IMR-90 (cell line): ENCODE data around the gene DBH. TPM values are rescaled to one million over a fixed set of nuclear protein-coding genes. Genes with fewer than 3 reads are reported as not detected.

ENCODE experiments used
- ATAC-seq: fragments of 200-7000 bp; cut with Tn5 transposase; 2 replicates; pipeline ENCODE4 v1.9.1; 2020; ENCODE audit warnings: low read depth, mild to moderate bottlenecking, moderate library complexity
- BruUV-seq: library from RNA; stranded (reverse); fragments of 400-500 nt; replicated peaks from 2 replicates; lab custom pipeline; 2021; lab: Mats Ljungman, UMichigan
- CTCF ChIA-PET: fragments of 300-600 bp; formaldehyde crosslinking; extraction: SDS; loops from one replicate; lab custom pipeline; 2021; ENCODE audit warnings: antibody characterized with exemption; lab: Yijun Ruan, JAX
- POLR2A ChIA-PET: fragments of 300-600 bp; sonication (Branson Sonifier 250); formaldehyde crosslinking; loops from one replicate; lab custom pipeline; 2022; ENCODE audit warnings: antibody characterized with exemption; ENCODE audit not compliant: unreplicated experiment; lab: Charles Lee
- DNase-seq: peaks from one replicate; pipeline ENCODE4 v3.0.0; 2013
- H2AFZ ChIP-seq: replicated peaks from 2 replicates; pipeline ENCODE3; 2013; ENCODE audit warnings: low read length, mild to moderate bottlenecking; ENCODE audit not compliant: poor library complexity
- H2AK5ac ChIP-seq: 2 replicates; pipeline ENCODE4 v1.6.1; 2013; ENCODE audit warnings: low read depth, low read length, inconsistent platforms
- H2AK9ac ChIP-seq: replicated peaks from 2 replicates; pipeline ENCODE3; 2013; ENCODE audit warnings: mild to moderate bottlenecking, low read depth, low read length, moderate library complexity; ENCODE audit not compliant: poor library complexity
- H2BK120ac ChIP-seq: 2 replicates; pipeline ENCODE4 v1.6.1; 2013; ENCODE audit warnings: low read depth, low read length, inconsistent platforms
- H2BK15ac ChIP-seq: 3 replicates; pipeline ENCODE4 v1.6.1; 2013; ENCODE audit warnings: low read depth, low read length, inconsistent platforms
- H2BK20ac ChIP-seq: 2 replicates; pipeline ENCODE4 v1.6.1; 2013; ENCODE audit warnings: low read depth, mild to moderate bottlenecking, inconsistent platforms, low read length, moderate library complexity
- H2BK5ac ChIP-seq: 2 replicates; pipeline ENCODE4 v1.6.1; 2013; ENCODE audit warnings: mild to moderate bottlenecking, low read depth, low read length, inconsistent platforms; ENCODE audit not compliant: poor library complexity, severe bottlenecking
- H3K14ac ChIP-seq: replicated peaks from 2 replicates; pipeline ENCODE4 v1.6.1; 2013; ENCODE audit warnings: low read depth, low read length, inconsistent platforms
- H3K18ac ChIP-seq: 2 replicates; pipeline ENCODE4 v1.6.1; 2013; ENCODE audit warnings: low read depth, low read length, control low read depth
- H3K23ac ChIP-seq: 2 replicates; pipeline ENCODE4 v1.6.1; 2013; ENCODE audit warnings: low read depth, low read length, inconsistent platforms
- H3K27ac ChIP-seq: 2 replicates; pipeline ENCODE4 v1.5.1; 2013; ENCODE audit warnings: mild to moderate bottlenecking, control low read depth, low read length; ENCODE audit not compliant: insufficient read depth
- H3K27me3 ChIP-seq: 2 replicates; pipeline ENCODE4 v1.6.1; 2013; ENCODE audit warnings: low read length; ENCODE audit not compliant: control insufficient read depth, insufficient read depth
- H3K36me3 ChIP-seq: 2 replicates; pipeline ENCODE4 v1.6.1; 2013; ENCODE audit warnings: low read length, mixed read lengths; ENCODE audit not compliant: control insufficient read depth, insufficient read depth
- H3K4ac ChIP-seq: 2 replicates; pipeline ENCODE4 v1.6.1; 2013; ENCODE audit warnings: low read depth, low read length, inconsistent platforms
- H3K4me1 ChIP-seq: 2 replicates; pipeline ENCODE4 v1.6.1; 2013; ENCODE audit warnings: low read length, mixed read lengths; ENCODE audit not compliant: control insufficient read depth, insufficient read depth
- H3K4me2 ChIP-seq: 2 replicates; pipeline ENCODE4 v1.6.1; 2013; ENCODE audit warnings: low read depth, mild to moderate bottlenecking, control low read depth, low read length, moderate library complexity
- H3K4me3 ChIP-seq: 2 replicates; pipeline ENCODE4 v1.5.1; 2013; ENCODE audit warnings: low read depth, mild to moderate bottlenecking, control low read depth, low read length, moderate library complexity; ENCODE audit not compliant: insufficient read depth
- H3K56ac ChIP-seq: 2 replicates; pipeline ENCODE4 v1.6.1; 2013; ENCODE audit warnings: low read length, inconsistent platforms; ENCODE audit not compliant: insufficient read depth; ENCODE audit errors: extremely low read depth
- H3K79me1 ChIP-seq, 2 experiments: 2 replicates each; pipeline ENCODE4 v1.6.1; 2013; ENCODE audit warnings: low read length in 2 of 2, inconsistent platforms in 1 of 2, low read depth in 1 of 2
- H3K9ac ChIP-seq: 2 replicates; pipeline ENCODE4 v1.6.1; 2013; ENCODE audit warnings: low read depth, low read length, control low read depth
- H3K9me1 ChIP-seq: 2 replicates; pipeline ENCODE4 v1.6.1; 2013; ENCODE audit warnings: low read length, inconsistent platforms; ENCODE audit not compliant: insufficient read depth
- H3K9me3 ChIP-seq: 2 replicates; pipeline ENCODE4 v1.6.1; 2013; ENCODE audit warnings: low read length; ENCODE audit not compliant: control insufficient read depth, insufficient read depth
- H4K20me1 ChIP-seq: 2 replicates; pipeline ENCODE4 v1.6.1; 2013; ENCODE audit warnings: low read length, inconsistent platforms; ENCODE audit not compliant: insufficient read depth
- H4K5ac ChIP-seq: 2 replicates; pipeline ENCODE4 v1.6.1; 2013; ENCODE audit warnings: mild to moderate bottlenecking, low read depth, low read length, control low read depth
- H4K8ac ChIP-seq, 2 experiments: 2 replicates each; pipeline ENCODE4 v1.6.1; 2013; ENCODE audit warnings: low read depth in 2 of 2, low read length in 2 of 2, control low read depth in 1 of 2, inconsistent platforms in 1 of 2
- H4K91ac ChIP-seq: 2 replicates; pipeline ENCODE4 v1.6.1; 2013; ENCODE audit warnings: low read depth, low read length, inconsistent platforms; ENCODE audit not compliant: insufficient read depth
- RAD21 ChIP-seq: IDR thresholded peaks from 2 replicates; pipeline ENCODE4 v1.6.1; 2012; ENCODE audit warnings: low read length, improper control_type of control experiment
- RCOR1 ChIP-seq: IDR thresholded peaks from 2 replicates; pipeline ENCODE4 v1.6.1; 2012; ENCODE audit warnings: mild to moderate bottlenecking, low read length, improper control_type of control experiment; ENCODE audit not compliant: insufficient replicate concordance
- WGBS, 2 experiments: methylation state at CpG; one replicate each; pipeline versions ENCODE4 v1.1.5 to v1.1.7; 2013; ENCODE audit warnings: missing lambda C conversion rate in 2 of 2; ENCODE audit not compliant: insufficient read length in 1 of 2; ENCODE audit errors: extremely low coverage in 2 of 2; 5-methylcytosine and 5-hydroxymethylcytosine counted together
- dilution Hi-C: fragments of 300-500 bp; cut with HindIII; formaldehyde crosslinking; loops from one replicate; pipeline ENCODE4 v1.14.3; 2018; ENCODE audit warnings: low sequenced_read_pairs; ENCODE audit not compliant: unreplicated experiment
- in situ Hi-C: fragments of 300-500 bp; cut with MboI; formaldehyde crosslinking; loops from 3 replicates; pipeline ENCODE4 v1.14.3; 2019; ENCODE audit warnings: low sequenced_read_pairs, inconsistent platforms, mixed read lengths
- intact Hi-C: fragments of 100-400 bp; cut with micrococcal nuclease; formaldehyde crosslinking; loops from 2 replicates; pipeline ENCODE4 v1.10.0; 2022
- polyA plus RNA-seq, 3 experiments: library from polyadenylated mRNA; depleted of rRNA; stranded (reverse); fragments of >200 nt; gene quantifications; 2 replicates each; pipeline ENCODE4 v1.2.3, GENCODE V29; 2012; ENCODE audit warnings: low replicate concordance in 1 of 3
- total RNA-seq: library from RNA; depleted of rRNA; stranded (reverse); fragments of >200 nt; gene quantifications from 2 replicates; pipeline ENCODE4 v1.2.3, GENCODE V29; 2012

The DBH gene
- total and polyA plus RNA-seq, 2 of the 4 experiments (the other 2 are of a cell fraction) = not detected

- Histone ChIP-seq H3K27me3 (no peaks in the 10 kb centered on the region), H2BK15ac (no peak overlapping the region), H3K4me3 (no peak overlapping the region), H3K9ac (no peak overlapping the region), H3K23ac (no peak overlapping the region), H4K91ac (no peak overlapping the region), H3K9me3 (no peaks in the 10 kb centered on the region), H4K5ac (no peak overlapping the region), H2BK20ac (no peak overlapping the region), H3K18ac (no peak overlapping the region), H3K14ac (no peak overlapping the region), H2AFZ (no peak overlapping the region), H3K27ac (no peak overlapping the region), H3K36me3 (no peaks in the 10 kb centered on the region), H2BK120ac (no peak overlapping the region), H2AK5ac (no peak overlapping the region), H3K79me1 (no peaks in the 10 kb centered on the region), H4K20me1 (no peaks in the 10 kb centered on the region), H2AK9ac (no peak overlapping the region), H3K9me1 (no peaks in the 10 kb centered on the region), H3K56ac (no peak overlapping the region), H3K4me2 (no peak overlapping the region), H3K4me1 (no peaks in the 10 kb centered on the region), H3K4ac (no peak overlapping the region), H2BK5ac (no peak overlapping the region), H4K8ac (no peak overlapping the region)
- ChIA-PET POLR2A (no interaction called here), CTCF (no interaction called here)
- intact Hi-C loops (no loop called here), dilution Hi-C loops (no loop called here), in situ Hi-C loops (no loop called here)
- DNase-seq (no peak), ATAC-seq (no peak)
- no TSS peak for BruUV-seq
- TF ChIP-seq RAD21 = no peak
- TF ChIP-seq RCOR1 = no peak
- WGBS, 2 experiments = 89% methylated on average over 26 of the region's 32 CpGs; no CpG with 5 or more reads in 1 of the 2 experiments
Observed at GRCh38 chr9:133693703-133694529, 57.8 kb downstream of the DBH start.
